ENCODE results near the gene SCD5. TPM values are rescaled to one million over a fixed set of nuclear protein-coding genes. Genes with fewer than 3 reads are reported as not detected.

The SCD5 gene
- total RNA-seq, 1 donor, result 6.9 TPM

- DNase-seq (ENCODE audit: low read depth), result peak; percentile 68
- TF ChIP-seq, protein P1, sequence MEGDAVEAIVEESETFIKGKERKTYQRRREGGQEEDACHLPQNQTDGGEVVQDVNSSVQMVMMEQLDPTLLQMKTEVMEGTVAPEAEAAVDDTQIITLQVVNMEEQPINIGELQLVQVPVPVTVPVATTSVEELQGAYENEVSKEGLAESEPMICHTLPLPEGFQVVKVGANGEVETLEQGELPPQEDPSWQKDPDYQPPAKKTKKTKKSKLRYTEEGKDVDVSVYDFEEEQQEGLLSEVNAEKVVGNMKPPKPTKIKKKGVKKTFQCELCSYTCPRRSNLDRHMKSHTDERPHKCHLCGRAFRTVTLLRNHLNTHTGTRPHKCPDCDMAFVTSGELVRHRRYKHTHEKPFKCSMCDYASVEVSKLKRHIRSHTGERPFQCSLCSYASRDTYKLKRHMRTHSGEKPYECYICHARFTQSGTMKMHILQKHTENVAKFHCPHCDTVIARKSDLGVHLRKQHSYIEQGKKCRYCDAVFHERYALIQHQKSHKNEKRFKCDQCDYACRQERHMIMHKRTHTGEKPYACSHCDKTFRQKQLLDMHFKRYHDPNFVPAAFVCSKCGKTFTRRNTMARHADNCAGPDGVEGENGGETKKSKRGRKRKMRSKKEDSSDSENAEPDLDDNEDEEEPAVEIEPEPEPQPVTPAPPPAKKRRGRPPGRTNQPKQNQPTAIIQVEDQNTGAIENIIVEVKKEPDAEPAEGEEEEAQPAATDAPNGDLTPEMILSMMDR (IDR thresholded peaks at IDR 0.05; ENCODE audit: insufficient read depth, low read depth, low read length), result no peak
- no peak overlapping the region for H3K4me3 ChIP-seq (ENCODE audit: low read depth, low read length)
Observed at GRCh38 chr4:82705928-82706300, 92.7 kb downstream of the SCD5 start.

- TF ChIP-seq, protein P1 (IDR thresholded peaks at IDR 0.05; ENCODE audit: insufficient read depth, low read depth, low read length), result no peak
Observed at GRCh38 chr4:82705169-82705927, 93.2 kb downstream of the SCD5 start.

GRCh38 chr4:82704156-82704555 lies 94.4 kb downstream of the SCD5 start:
- peak; percentile 64 for DNase-seq (ENCODE audit: low read depth)
- no peak overlapping the region for H3K4me3 ChIP-seq (ENCODE audit: low read depth, low read length)
- TF ChIP-seq, protein P1 (IDR thresholded peaks at IDR 0.05; ENCODE audit: insufficient read depth, low read depth, low read length), result no peak

More at GRCh38 chr4:82705169-82705927, 93.2 kb downstream of the SCD5 start:
- no peak for DNase-seq (ENCODE audit: low read depth)
- H3K4me3 ChIP-seq (ENCODE audit: low read depth, low read length), result no peak overlapping the region

GRCh38 chr4:82698412-82698811 lies 100.2 kb downstream of the SCD5 start:
- no peak overlapping the region for H3K4me3 ChIP-seq (ENCODE audit: low read depth, low read length)
- no peak for DNase-seq (ENCODE audit: low read depth)
- TF ChIP-seq, protein P1 (IDR thresholded peaks at IDR 0.05; ENCODE audit: insufficient read depth, low read depth, low read length), result no peak

DNA sequence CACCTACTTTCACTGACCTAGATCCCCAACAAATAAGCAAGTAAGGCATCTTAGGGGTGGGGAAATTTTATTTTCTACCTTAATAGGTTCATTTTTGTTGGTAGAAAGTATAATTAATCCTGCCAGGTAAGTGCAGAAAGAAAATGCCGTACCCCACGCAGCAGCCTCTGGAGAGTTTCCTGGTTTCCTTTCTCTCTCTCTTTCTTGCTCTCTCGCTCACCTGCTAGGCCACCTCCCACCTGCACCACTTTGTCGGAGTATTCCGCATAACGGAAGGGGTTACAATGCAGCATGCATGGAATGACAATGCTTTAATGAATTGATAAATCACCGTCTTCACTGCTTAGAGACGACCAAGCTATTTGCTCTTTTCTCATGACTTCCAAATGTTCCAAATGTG lies 101.0 kb downstream of the SCD5 start:
- no peak overlapping the region for H3K4me3 ChIP-seq (ENCODE audit: low read depth, low read length)
- no peak for DNase-seq (ENCODE audit: low read depth)
- TF ChIP-seq, protein P1 (IDR thresholded peaks at IDR 0.05; ENCODE audit: insufficient read depth, low read depth, low read length), result no peak

DNA sequence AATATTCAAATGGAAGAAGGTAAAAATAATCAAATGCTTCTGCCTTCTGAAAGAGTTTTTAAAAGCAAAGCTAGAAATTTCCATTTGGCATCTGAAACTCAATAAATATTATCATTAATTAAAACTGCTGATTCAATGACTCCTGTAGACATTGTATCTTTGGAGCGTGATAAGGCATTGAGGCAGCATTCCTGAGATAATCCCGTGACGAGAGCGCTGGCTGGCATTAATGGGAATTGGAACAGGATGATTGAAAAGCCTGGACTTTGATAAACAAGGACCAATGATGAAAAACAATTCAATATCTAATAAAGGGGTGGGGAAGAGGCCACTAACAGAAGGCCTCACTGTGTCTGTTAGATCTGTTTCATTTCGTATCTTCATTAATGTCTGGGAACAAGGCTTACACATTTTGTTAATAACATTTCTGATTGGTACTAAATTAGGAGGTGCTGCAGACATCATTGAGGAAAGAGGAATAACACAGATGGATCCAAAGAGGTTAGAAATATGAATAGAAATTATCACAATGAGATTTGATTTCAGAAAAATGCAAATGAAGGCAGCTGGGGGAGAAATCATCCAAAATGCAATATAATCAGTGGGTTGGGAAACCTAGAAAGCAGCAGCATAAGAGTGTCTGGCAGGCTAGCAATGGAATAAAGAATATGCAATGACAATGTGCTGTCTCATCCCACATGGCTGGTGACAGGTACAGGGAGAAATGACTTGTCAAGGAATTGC lies 102.3 kb downstream of the SCD5 start:
- no peak overlapping the region for H3K4me3 ChIP-seq (ENCODE audit: low read depth, low read length)
- DNase-seq (ENCODE audit: low read depth), result no peak
- TF ChIP-seq, protein P1 (IDR thresholded peaks at IDR 0.05; ENCODE audit: insufficient read depth, low read depth, low read length), result no peak

Data from fibroblast of villous mesenchyme (primary cell).